Measurements from ENCODE around the gene TMEM108.
A peak's percentile ranks its signal among the peaks of the same experiment; 100 is the strongest.
"Not testable (repeated sequence)": the region's sequence is repeated elsewhere in the genome, so short reads cannot be mapped to it uniquely, and the experiment has no call there.

The TMEM108 gene

DNA sequence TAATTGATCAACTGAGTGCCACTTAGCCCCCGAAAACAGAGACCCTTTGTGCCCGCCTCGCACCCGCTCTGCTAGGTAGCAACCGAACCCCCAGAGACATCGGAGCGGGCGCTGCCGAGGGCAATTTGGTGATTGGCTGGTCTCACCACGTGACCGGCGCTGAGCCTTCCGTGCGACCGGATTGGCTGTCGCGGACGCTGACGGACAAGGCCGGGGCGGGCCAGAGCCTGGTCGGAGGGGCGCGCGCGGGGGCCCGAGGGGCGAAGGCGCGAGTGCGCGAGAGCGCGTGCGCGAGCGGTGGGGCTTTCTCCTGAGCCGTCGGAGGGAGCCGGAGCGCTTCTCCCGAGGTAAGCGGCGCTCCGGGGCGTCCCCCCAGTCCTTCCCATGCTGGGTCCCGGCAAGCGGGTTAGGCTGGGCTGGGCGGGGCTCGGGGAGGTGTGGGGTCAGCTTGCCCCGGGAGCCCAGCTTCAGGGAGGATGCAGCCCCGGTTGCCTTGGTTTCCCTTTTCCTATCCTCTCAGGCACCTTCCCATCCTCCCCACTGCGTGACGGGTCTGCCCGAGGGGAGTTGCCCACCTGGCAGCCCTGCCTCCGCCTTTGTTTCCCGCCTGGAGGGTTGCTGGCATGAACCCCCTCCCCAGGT lies at the start of gene TMEM108:
Gene TMEM108, plus strand, starts transcription at position 303 of the 642 bp plus-strand sequence.
- peak; percentile 29 for DNase-seq (ENCODE audit: low read depth)

DNA sequence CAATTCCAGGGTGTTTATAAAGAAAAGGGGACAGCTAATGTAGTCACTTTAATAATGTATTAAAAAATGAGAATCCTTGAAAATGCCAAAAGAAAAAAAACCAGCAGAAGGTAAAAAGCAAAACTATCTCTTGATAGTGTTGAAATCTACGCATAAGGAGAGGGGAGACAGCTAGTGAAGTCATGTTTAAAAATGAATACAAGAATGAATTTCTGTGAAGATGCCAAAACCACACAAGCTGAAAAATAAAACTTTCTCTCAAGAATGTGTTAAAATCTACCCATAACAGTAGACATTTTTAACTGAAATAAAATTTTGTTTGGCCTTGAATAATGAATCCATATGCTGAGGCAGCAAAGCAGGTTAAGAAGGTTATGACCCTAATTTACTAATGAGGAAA lies 42.2 kb upstream of the TMEM108 start:
- no peak for DNase-seq (ENCODE audit: low read depth)

DNA sequence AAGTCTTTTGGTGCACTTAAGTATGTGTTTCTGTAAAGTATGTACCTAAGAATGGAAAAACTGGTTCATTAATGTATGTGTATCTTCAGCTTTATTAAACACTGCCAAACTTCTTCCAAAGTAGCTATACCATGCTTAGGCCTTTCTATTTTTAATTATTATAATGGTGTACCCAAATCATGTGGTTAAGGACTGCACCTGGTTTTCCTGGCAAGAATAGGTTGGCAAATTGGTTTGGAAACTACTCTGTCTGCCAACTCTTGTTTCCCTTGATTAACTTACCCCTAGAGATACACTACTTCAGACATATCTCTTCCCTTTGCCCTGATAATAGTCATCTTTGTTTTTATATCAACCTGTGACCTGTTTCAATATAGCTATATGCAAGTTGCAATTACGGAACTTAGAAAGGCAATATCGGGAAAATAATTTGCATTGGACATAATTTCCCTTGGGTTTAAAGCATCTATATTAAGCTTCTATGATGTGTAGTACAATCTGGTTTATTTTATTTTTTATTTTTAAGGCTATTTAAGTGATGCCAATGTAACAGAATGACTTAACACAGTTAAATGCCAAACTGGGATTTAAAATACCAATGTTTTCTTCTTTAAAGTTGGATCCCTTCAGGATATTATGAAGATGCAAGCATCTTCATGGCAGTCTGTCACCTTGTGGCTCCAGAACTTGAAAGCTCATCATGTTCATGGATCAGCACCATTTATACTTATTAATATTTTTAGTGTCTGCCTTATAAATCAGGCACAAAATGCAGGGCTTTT lies 40.6 kb upstream of the TMEM108 start:
- no peak for DNase-seq (ENCODE audit: low read depth)

DNA sequence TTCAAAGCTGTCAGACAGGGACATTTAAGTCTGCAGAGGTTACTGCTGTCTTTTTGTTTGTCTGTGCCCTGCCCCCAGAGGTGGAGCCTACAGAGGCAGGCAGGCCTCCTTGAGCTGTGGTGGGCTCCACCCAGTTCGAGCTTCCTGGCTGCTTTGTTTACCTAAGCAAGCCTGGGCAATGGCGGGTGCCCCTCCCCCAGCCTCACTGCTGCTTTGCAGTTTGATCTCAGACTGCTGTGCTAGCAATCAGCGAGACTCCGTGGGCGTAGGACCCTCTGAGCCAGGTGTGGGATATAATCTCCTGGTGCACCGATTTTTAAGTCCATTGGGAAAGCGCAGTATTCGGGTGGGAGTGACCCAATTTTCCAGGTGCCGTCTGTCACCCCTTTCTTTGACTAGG lies 33.2 kb upstream of the TMEM108 start:
- DNase-seq (ENCODE audit: low read depth) = not testable (repeated sequence)

DNA sequence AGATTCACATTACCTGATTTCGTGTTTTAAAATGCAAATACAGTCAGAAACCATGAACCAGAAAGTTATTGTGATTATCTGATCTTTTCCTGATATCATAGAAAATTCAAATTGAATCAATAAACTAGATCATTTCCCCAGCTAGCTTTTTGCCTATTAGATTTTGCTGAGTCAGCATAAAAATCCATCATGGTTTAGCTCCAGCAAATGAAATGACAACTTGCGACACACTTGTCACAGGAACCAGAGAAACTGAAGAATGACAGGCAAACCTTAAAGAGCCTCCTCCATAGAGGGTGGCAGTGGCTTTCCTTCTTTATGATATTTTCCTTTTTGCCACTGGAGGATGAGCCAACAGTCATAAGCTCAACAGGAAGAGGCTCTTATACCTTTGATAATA lies 30.6 kb upstream of the TMEM108 start:
- no peak for DNase-seq (ENCODE audit: low read depth)

DNA sequence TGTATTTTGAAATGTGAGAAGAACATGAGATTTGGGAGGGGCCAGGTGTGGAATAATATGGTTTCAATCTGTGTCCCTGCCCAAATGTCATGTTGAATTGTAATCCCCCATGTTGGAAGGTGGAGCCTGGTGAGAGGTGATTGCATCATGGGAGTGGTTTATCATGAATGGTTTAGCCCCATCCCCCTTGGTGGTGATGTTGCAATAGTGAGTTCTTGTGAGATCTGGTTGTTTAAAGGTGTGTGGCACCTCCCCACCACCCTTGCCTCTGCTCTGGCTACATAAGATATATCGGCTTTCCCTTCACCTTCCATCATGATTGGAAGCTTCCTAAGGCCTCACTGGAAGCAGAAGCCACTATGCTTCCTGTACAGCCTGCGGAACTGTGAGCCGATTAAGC lies 23.9 kb upstream of the TMEM108 start:
- DNase-seq (ENCODE audit: low read depth) = no peak

DNA sequence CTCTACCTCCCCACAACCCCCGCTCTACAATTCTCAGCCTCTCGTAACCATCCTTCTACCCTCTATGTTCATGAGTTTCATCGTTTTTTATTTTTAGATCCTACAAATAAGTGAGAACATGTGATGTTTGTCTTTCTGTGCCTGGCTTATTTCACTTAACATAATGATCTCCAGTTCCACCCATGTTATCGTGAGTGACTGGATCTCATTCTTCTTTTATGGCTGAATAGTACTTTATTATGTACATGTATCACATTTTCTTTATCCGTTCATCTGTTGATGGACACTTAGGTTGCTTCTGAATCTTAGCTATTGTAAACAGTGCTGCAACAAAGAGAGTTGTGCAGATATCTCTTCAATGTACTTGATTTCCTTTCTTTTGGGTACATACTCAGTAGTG lies 22.6 kb upstream of the TMEM108 start:
- DNase-seq (ENCODE audit: low read depth) = not testable (repeated sequence)

DNA sequence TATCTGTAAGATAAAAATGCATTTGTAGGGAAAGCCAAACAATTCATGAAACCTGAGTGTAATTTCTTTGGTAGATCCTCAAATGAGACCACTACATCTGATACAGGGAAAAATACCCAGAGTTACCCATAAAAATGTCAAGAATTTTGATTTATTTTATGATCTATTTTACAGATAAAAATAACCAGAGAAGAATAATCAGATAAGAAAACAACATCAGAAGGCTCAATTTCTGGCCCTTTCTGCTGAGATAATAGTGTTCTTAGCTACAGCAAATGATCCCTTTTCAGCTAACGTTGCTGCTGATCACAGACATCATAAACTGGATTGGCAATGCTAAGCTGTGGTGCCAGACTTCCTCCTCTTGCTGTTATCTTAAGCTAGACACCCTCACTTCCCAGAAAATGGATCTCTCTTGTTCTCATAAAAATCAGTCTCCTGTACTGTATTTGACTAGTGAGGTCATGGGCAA lies 21.3 kb upstream of the TMEM108 start:
- DNase-seq (ENCODE audit: low read depth) = no peak

DNA sequence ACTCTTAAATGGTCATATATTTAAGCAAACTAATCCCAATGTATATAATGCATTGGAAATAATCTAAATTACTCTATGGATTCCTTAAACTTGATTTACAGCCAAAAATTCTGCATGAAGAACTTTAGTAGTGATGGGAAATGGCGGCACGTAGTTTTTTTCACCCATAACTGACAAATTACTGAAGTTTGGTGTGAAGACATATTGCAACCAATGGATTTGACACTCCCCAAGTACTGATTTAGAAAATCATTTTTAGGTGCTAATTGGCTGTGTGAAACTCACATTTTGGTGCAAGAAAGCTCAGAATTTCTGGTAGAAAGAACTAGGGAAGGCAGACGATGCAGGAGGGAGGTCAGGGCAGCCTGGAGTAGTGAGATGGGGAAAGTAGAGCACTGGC lies 19.3 kb upstream of the TMEM108 start:
- DNase-seq (ENCODE audit: low read depth) = no peak

DNA sequence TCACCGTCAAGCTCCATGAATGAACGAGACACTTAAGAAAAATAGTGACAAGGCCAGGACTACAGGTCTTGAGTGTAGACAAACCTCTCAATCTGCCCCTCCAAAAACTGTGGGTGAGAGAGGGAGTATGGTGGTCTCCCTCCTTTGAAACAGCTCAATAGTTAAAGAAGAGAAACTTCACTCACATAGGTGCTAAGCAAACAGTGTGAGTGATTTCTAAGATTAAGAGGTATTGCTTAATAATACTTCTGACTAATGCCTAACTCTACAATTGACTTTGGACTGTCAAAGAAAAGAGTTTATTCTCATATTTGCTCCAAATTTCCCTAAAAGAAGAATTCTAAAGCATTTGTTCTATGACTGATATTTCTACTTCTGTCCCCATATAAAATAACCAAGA lies 17.0 kb upstream of the TMEM108 start:
- no peak for DNase-seq (ENCODE audit: low read depth)

DNA sequence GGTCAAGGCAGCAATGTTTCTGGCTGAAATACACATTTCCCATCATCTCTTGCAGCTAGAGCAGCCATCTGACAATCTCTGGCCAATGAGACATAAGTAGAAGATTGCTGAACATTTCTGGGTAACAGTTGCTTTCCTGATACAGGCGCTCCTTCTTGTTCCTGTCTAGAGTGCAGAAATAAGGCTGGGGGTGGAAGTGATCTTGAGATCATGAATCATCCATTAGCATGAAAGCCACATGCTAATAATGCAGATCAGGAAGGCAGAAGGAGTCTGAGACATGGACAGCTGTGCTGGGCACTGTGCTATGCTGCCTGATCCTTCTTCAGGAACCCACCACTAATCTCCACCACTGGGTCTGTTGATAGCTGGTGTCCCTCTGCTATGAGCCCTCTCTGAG lies 14.8 kb upstream of the TMEM108 start:
- no peak for DNase-seq (ENCODE audit: low read depth)

DNA sequence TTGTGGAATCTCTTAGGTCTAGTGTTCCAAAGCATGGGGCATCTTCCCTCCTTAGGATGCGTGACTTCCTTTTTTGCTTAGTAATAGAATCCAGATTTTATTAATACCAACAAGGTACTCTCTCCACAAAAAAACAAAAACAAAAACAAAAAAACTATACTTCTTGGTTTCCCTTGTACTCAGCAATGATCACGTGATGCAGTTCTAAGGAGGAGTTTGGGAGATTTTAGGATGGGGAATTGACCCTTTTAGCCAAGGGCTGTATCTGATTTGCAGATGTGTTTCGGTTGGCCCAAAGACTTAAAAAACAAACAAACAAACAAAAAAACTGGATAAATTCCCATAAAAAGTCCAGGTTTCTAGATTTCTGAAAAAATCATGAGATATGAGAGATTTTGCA lies 12.6 kb upstream of the TMEM108 start:
- no peak for DNase-seq (ENCODE audit: low read depth)

DNA sequence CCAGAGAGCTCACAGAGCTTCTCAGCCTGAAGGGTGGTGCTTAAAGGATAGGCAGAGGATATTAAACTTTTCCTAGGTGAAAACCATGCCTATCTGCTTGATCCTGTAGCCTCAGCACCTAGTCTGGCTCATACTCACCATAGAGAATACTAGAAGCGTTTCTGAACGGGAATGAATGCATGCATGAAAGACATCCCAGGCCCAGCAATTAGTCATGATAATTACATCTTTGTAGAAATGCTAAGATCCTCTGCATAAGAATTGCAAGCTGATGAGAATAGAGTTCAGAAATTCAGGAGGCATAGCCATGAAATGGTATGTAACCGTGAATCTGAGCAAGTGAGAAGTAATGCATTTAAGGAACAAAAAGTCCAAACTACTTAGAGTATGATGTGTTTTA lies 5.9 kb upstream of the TMEM108 start:
- DNase-seq (ENCODE audit: low read depth) = no peak

DNA sequence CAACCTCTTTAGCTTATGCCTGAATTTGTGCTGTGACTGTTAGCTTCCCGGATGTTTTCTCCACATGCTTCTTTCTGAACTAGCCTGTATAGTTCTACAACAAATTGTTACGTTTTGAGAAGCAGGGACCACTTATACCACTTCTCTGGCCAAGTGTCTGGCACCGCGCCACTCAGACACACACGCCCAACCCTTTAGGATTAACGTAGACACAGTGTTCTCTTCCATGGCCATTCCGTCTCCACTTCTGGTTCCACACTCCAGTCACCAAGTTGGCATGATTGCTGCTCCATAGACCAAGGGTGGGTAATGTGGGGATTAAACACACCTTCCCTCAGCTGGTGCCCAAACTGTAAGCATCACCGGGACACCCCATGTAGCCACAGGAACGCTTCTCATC lies 755 bp upstream of the TMEM108 start:
- no peak for DNase-seq (ENCODE audit: low read depth)

DNA sequence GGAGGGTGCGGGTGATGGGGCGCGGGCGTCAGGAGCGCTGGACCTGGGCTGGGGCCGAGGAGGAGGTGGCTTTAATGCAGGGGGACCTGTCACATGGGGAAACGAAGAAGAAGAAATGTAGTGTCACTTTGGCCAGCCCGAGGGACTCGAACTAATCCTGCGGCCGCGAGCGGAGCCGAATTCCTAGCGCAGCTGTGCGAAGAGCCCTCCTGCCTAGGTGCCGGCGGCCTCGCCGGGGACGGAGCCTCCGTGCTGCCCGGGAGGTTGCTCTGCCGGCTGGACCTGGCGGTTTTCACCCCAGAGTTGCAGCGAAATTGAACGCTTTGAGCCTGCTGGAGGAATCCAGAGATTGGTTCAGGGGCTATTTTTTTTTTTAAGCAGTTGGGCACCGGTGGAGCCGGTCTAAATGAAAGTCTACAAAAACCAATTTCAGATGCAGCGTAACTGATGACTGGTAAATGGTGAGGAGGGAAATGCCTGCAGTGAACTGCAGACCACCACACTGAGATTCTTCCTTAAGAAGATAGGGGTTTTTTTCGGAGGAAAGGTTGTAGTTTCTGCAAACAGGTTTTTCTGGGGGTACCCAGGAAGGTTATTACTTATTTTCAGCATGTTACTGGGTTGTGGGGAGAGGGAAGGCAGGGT lies 662 bp downstream of the TMEM108 start:
- DNase-seq (ENCODE audit: low read depth) = no peak

DNA sequence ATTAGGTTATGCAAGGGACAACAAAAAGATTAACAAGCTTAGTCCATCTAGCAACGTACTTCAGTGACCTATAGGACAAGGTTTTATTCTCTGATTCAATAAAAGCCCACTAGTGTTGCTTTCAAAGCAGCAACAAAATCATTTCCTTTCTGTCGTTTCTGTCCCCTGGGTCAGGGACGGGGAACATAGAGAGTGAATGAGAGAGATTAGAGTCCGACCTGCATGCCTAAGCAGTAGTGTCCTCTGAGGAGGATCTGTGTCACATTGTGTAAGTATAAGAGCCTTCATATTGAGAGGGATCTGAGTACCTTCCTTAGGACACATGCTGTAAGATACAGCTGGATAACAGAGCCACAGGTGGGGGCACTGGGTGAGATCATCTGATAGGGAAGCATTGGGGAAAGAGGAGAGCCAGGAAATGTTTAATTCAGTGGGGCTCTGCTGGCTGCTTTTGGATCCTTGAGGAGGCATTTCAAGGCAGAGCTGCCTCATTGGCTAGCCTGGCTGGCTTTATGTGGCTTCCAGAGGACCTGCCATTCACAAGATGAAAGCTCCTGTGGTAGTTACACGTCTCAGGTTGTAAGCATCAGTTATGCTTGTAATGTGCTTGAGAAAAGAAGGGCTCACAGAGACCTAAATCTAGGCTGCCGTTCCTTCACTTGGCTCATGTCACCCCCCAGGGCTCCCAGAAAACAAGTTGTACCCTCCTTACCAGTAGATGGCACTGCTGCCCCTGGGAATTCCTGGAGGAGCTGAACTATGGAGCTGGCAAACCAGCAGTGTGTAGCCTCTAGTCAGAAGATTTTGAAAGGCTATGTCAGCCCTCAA lies 2.7 kb downstream of the TMEM108 start:
- peak; percentile 58 for DNase-seq (ENCODE audit: low read depth)

DNA sequence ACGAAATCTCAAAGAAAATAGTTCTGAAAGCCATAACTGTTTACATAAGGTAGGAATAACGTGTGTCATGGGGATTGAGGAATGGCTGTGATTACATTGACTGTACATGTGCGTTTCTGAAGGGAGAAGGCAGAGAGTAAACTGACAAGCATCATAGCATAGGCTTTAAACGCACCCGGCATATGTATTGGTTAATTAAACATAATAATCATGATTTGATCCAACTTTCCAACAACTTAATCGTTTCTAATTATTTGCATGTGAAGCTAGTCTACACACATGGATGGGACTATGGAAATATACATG lies 3.3 kb downstream of the TMEM108 start:
- DNase-seq (ENCODE audit: low read depth) = no peak

DNA sequence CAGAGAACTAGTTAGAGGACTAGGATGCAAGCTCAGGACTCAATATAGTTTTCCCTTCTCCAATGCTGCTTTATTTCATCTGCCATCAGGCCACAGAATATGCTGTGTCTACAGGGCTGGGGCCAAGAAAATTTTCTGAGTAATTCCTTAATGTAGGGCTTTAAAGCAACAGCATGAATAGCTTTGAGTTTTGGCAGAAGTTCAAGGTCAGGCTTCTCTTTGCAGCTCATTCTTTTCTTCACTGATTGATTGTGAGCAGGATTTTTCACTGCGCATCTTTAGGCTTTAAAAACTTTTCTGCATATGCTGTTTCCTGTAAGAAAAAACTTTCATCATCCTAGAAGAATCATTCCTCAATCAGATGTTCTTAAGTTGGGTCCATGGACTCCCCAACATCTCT lies 4.6 kb downstream of the TMEM108 start:
- peak; percentile 40 for DNase-seq (ENCODE audit: low read depth)

DNA sequence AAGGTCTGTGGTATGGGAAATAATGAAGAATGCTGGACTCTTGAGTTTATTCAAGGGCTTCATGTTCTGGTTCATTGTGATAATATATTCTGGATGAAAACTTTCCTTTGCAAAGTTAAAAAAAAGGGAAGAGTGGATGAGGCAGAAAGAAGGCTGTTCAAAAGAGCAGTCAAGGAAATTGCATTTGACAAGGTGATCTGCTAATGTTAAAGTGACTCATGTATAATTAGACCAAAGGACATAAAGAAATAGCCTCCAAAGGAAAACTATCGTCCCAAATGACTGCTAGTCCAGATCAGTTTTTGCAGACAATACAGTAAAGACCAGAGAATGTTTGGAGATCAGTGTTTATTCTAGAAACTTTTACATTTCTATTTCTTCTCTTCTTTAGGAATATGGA lies 9.8 kb downstream of the TMEM108 start:
- DNase-seq (ENCODE audit: low read depth) = no peak

DNA sequence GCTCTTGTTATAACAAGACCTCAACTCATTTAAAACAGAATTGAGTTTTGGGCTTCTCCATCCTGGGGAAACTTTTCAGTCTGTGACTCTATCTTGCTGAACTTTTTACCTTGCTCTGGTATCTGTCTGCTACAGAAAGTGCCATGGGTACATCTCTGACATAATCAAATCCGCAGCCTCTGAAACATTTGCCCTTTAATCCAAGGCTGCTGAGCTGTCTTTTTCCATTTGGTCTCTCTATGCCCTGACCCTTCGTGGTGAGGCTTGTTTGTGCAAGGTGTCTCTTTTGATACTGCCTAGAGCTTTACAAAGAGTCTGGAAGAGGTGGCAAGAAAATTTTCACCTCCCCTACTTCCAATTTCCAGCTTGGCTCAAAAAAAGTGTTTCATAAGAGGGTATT lies 11.3 kb downstream of the TMEM108 start:
- DNase-seq (ENCODE audit: low read depth) = peak; percentile 4

DNA sequence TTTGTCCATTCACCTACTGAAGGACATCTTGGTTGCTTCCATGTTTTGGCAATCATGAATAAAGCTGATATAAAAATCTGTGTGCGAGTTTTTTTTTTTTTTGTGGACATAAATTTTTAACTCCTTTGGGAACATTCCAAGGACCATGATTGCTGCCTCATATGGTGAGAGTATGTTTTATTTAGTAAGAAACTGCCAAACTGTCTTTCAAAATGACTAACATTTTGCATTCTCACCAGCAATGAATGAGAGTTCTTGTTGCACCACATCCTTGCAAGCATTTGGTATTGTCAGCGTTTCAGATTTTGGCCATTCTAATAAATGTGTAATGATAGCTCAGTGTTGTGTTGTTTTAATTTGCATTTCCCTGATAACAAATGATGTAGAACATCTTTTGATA lies 12.7 kb downstream of the TMEM108 start:
- no peak for DNase-seq (ENCODE audit: low read depth)

DNA sequence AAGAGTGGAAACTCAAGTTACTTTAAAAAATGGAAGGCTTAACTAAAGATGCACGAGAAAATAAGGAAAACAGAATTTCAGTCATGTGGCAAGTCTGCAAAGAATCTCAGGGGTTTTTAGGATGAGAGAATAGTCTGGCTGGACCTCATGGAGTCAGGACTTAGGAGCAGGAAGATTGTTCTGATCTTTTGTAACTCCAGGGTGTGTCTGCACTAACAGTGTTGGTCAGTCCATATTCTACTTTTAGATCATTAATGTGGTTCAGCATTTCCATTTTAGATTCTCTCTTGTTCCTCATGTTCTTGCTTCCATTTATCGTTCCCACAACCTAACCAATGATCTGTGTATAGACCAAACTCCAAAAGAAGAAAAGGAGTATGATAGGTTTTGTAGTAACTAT lies 15.3 kb downstream of the TMEM108 start:
- DNase-seq (ENCODE audit: low read depth) = no peak

DNA sequence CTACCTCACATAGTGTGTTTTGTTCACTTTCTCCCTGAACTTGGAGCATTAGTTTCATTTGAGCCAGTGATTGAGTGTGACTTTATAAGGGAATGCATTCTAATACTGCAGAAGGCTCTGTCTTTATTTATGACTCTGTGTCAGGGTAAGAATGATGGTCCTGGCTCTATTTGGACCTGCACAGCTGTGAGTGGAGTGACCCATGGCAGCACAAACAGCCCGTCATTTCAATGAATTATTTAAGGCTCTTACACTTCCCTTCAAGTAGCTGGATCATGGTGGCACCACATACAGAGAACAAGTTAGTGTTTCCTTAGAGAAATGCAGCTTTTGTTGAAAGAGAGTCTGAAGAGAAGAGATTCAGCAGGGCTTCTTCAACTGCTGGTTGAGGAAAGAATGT lies 16.4 kb downstream of the TMEM108 start:
- no peak for DNase-seq (ENCODE audit: low read depth)
